Measurements from ENCODE around the gene VAMP5. TPM values are rescaled to one million over a fixed set of nuclear protein-coding genes. Genes with fewer than 3 reads are reported as not detected.
A peak's percentile ranks its signal among the peaks of the same experiment; 100 is the strongest.
"Not testable (repeated sequence)": the region's sequence is repeated elsewhere in the genome, so short reads cannot be mapped to it uniquely, and the experiment has no call there.

The VAMP5 gene
- polyA plus RNA-seq, 5 donors: 42.6 to 75.2 (median 57.3) TPM

GRCh38 chr2:85599468-85600234, 15.4 kb downstream of the VAMP5 start:
- DNase-seq: no peak

DNA sequence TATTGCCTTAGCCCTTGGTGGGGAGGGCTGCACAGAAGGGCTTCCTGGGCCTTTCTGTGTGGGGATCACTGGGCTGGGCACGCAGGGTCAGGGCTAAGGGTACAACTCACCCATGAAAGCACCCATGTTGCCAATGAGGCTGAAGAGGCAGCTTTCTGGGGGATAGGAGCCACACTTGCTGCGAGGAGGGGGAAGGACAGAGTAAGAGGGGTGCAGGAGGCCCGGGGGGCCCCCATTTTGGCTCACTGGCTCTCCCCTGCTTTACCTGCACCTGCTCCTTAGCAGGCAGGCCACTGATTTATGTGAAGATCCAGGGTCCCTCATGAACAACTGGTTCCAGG, 16.0 kb downstream of the VAMP5 start:
- no peak for DNase-seq

DNA sequence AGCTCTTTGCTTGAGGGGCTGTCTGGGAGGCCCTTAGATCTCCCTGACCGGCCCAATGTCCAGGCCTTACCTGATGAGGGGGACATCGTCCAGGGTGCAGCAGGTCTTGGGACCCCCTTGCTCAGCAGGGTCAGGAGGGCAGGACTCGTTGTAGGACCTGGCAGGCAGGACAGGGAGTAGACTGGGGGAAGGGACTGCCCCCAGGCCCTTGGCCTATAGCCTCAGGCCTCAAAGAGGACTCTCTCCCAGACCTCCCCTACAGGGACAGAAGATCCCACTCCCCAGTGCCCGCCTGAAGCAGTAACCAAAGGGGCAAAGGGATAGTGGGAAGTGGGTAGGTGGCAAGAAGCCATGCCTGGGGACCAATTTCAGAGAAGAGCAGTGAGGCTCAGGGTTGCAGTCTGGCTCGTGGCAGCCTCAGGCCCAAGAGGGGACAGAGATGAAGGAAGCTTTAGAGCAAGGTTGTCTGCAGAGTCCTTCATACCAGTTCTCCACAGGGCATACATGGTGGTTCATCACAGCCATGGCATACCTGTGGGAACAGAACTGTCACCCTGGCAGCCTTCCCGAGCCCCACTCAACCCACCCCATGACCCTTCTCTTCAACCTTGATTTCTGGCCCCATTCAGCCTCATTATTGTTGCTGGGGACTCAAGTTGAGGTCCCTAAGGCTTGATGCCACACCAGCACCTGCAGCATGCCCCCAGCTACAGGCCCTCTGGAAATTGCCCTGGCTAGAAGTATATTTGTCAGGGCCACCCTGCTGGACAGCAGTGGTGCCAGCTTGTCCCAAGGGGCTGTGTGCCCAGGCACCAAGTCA, 16.9 kb downstream of the VAMP5 start:
- DNase-seq: no peak

GRCh38 chr2:85601771-85602475, 17.7 kb downstream of the VAMP5 start:
- DNase-seq: no peak

DNA sequence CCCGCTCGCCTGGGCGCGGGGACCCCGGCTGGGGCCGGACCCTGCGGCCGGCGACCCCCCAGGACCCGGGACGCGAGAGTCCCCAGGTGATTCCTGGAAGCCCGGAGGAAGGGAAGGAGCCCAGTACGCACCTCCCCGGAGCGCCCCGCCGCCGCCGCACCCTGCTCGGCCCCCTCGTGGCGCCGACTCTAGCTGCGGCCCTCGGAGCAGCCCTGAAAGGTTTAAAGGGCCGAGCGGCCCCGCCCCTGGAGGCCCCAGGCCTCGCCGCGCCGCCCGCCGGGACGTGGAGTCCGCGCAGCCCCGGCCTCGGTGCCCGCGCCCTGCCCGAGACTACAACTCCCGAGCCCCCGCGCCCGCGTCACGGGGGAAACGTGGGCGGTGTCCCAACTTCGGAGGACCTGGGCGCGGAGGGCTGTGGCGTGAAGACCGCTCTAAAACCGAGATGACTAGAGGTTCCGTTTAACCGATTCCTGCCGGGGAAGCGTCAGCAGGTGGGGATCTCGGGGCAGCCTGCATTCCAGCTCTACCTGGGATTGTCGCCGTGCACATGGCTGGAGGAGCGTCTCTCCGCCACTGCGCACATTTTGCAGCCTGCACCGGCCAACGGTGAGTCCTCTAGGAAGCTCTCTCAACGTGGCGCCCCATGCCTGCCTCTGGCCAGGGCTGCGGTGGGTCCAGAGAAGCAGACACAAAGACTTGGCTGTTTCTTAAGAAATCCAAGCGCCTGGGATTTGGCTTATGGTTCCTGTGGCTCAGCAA, 18.4 kb downstream of the VAMP5 start, which contains the start of gene TMEM150A:
TSS of gene TMEM150A (minus strand) at position 223 of the 759 bp plus-strand sequence. CDS start 750 bp downstream, outside the sequence.
- DNase-seq: peak; percentile 88 to 90

DNA sequence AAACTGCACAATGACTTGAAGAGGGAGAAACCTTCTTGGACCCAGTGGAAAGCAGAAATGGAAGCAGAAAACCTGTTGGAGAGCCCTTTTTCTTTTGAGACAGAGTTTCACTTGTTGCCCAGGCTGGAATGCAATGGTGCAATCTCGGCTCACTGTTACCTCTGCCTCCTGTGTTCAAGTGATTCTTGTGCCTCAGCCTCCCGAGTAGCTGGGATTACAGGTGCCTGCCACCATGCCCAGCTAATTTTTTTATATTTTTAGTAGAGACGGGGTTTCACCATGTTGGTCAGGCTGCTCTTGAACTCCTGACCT, 19.9 kb downstream of the VAMP5 start:
- not testable (repeated sequence) for DNase-seq

DNA sequence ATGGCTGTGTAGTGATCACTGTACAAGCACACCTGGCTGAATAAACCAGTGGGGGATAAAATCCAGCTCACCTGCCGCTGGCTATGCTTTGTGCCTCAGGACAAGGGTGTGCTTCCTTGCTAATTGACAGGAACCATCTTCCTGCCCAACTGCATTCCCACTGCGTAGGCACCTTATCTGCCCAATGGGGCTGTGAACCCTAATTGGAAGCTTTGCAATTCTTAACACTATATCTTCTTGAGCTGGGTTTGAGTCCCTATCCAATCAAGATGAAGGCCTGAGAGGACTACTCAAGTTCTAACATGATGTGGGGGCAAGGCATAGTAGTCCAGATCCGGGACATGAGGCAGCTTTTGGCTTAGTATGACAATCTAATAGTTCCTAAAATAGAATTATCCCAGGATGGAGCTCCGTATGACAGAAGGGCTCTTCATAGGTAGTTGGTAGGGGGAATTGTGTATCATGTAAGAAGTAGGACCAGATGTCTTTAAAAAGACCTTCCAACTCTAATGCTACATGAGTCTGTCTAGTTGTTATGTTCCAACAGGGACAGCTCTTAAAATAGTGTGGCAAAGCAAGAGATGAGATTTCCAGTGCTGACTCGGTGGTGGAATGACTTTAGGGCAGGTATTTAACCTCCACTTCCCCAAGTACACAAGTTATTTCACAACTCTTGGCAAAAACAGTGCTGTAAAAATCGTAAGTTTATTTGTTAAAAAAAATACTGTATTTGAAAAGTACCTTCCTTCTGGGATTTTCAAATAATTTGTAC, 20.5 kb downstream of the VAMP5 start:
- DNase-seq: no peak

DNA sequence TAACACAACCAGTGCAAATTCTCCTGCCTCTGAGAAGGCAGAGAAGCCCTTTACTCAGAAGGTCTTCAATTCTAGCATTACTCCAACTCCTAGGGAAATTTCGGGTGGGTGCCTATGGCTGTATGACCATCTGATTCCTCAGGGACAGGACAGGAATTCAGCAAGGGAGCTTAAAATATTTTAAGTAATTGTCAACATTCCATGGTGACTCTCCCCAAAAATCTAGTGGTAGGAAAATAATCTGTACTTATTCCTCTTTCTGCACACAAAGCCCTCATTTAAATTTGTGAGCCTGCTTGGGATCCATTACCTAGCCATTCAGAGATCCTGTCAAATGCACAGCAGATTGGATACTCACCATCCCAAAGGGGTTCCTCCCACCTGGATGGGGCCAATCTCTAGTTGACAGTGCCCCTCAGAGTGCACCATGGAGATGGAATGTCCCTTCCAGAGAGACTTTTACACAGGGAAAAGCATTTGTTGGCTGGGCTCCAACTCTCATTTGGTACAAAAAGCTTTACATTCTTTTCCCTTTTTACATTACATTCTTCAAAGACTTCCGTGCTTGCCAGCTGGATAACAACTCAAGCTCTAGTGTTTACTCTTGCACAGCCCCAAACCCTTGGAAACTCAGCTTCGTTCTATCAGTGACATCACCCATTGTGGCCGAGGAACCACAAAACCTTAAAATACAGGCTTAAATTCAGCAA, 21.3 kb downstream of the VAMP5 start:
- DNase-seq: peak; percentile 84 to 89

- DNase-seq: no peak
These were observed 21.9 kb downstream of the VAMP5 start for GRCh38 chr2:85606116-85606455.

DNA sequence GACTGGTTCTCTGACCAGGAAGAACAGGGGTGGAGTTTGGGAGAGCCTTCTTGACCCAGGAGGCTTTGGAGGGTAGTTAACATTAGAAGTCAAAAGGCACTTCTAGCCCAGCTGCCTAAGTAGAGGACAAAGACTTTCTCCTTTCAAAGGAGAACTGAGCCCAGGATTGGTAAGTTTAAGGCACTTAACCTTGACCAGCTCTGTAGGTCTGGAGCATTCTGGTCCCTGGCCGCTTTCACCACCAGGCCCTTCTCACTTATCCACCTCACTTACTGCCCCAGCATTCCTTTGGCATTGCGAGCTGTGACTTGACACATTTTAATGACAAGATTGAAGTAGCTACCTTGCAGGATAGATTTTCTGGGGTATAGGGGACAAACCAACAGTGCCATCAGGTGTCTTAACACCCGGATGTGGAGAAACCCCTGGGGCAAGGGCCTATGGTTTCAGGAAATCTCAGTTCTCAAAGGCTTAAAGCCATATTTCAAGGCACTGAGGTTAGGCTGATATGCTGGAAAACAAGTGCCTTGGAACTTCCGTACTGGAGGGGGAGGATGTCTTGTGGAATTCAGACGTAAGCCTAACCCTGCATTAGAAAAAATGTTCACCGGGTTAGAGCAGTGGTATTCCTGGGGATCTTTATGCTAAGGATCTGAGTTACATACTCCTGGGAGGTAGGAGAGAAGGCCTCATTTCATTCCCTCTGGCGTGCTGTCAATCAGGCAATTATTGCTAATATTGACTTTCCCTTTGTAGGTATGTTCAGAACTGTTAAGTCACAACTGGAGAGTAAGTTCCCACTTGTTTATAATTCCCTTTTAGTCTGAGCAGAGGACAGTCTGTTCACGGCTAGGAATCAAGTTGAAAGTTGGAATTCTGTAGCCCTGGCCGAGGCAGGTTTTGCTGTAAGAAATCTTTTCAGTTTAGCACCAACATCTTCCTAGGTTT, 23.3 kb downstream of the VAMP5 start:
- DNase-seq: no peak

DNA sequence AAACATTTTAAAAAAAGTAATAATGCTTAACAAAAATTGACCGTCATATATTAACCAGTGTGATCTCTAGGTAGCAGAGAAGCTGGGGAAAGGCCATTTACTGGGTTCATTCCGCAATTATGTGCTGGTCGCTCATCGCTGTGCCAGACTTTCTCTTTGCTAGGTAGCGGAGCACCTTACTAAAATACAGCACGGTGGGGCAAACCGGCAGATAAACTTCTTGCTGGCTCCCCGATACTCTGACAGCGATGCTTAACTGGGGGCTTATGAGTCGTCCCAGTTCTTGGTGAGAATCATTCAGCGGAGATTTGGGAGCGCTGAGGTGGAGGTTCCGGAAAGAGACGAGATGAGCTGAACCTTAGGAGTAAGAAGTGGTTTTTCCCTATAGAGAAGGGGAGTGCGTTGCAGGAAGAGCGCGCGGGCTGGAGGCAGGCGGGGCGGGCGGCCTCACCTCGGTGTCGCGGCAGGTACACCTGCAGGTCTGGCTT, 27.0 kb downstream of the VAMP5 start:
- DNase-seq: no peak

DNA sequence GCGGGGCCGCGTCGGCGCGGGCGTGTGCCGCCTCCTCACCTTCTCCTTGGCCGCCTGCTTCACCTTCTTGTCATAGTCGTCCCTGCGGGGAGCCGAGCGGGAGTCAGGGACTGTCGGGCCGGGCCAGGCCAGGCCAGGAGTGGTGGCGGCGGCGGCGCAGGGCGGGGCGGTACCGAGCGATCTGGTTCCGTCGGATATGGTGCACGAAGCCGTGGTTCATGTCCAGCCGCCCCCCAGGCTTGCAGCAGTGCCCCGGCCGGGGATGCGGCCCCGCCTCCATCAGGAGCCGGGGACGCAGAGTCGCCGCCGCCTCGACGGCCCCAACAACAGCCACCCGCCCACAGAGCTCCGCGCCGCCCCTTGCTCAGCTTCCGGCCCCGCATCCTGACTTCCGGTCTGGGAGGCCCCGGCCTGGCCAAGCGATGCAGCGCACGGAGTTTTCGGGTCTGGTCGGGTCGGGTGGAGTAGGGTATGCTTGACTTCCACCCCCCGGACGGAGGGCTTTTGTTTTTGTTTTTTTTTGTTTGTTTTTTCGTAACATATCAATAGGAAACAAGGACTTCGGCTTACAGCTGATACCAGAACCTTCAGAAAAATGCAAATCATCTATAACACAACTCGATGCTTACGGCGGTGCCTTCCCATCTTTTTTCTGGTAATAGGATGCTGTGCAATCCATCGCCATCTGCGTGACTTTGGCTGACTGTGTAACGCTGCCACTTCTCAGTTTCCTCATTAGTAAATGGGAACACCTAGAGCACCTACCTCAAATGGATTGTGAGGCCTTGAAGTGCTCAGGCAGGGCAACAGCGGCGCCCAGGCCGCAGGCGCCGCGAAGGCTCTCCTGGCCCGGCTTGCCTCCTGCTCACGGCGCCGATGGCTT, 27.7 kb downstream of the VAMP5 start, which contains the start of gene C2orf68:
TSS of gene C2orf68 (minus strand) at position 362 of the 883 bp plus-strand sequence. CDS start at position 280, 82 bp downstream.
- peak; percentile 86 to 88 for DNase-seq

- DNase-seq: no peak
These were observed 29.7 kb downstream of the VAMP5 start for GRCh38 chr2:85613717-85614515.

DNA sequence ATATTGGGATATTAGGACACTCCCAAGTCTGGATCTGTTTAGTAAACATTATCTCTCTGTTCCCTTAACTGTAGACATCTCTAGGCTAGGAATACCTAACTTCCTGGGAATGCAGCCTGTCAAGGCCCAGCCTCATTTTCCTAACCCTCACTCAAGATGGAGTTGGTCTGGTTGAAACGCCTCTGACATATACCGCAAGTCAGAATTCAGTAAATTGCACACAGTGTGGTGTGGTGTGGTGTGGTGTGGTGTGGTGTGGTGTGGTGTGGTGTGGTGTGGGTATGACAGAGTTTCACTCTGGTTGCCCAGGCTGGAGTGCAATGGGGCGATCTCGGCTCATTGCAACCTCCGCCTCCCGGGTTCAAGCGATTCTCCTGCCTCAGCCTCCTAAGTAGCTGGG, 30.5 kb downstream of the VAMP5 start:
- not testable (repeated sequence) for DNase-seq

DNA sequence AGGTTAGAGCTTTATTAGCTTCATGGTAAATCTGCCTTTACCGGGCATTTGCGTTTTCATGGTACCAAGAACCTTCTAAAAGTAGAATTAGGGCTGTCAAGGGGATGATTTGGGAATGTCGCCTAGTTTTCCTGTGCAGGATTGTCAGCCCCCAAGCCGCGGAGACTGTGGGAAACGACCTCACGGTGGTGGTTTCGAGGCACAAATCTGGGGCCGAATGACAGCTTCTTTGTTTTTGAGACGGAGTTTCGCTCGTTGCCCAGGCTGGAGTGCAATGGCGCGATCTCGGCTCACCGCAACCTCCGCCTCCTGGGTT, 31.1 kb downstream of the VAMP5 start:
- DNase-seq: no peak

DNA sequence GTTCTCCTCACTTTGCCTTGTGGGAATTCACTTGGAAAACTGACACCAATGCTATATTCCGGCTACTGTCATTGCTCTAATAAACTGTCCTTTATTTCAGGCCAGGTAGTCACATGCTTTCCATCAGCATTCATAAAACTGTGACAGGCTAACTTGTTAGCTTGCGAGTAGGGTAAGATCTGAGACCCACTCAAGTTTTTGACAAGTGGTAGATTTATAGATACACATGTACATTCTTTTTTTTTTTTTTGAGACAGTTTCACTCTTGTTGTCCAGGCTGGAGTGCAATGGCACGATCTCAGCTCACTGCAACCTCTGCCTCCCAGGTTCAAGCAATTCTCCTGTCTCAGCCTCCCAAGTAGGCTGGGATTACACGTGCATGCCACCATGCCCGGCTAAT, 33.5 kb downstream of the VAMP5 start:
- DNase-seq: not testable (repeated sequence)

DNA sequence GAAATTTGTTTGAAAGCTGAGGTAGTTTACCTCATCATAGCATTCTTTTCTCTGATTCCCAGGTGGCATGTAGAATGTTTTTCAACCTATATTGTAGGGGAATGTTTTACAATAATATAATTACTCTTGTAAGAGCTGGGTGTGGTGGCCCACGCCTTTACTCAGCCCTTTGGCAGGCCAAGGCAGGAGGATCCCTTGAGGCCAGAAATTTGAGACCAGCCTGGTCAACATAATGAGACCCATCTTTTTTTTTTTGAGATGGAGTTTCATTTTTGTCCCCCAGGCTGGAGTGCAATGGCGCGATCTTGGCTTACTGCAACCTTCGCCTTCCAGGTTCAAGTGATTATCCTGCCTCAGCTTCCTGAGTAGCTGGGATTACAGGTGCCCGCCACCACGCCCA, 35.4 kb downstream of the VAMP5 start:
- DNase-seq: no peak
